ENCODE data around the gene GAB1.
A peak's percentile ranks its signal among the peaks of the same experiment; 100 is the strongest.

GAB1 gene

GRCh38 chr4:143358923-143359643 lies 22.4 kb downstream of the GAB1 start:
- DNase-seq (ENCODE audit: low spot score) = no peak

- no peak for DNase-seq (ENCODE audit: low spot score)
Measured at GRCh38 chr4:143359644-143360193, 23.0 kb downstream of the GAB1 start.

- no peak for DNase-seq (ENCODE audit: low spot score)
Measured at GRCh38 chr4:143360838-143361625, 24.4 kb downstream of the GAB1 start.

GRCh38 chr4:143362349-143363046 lies 25.8 kb downstream of the GAB1 start:
- no peak for DNase-seq (ENCODE audit: low spot score)

- DNase-seq (ENCODE audit: low spot score) = no peak
Measured at GRCh38 chr4:143363332-143363731, 26.7 kb downstream of the GAB1 start.

- no peak for DNase-seq (ENCODE audit: low spot score)
Measured at GRCh38 chr4:143364063-143364462, 27.4 kb downstream of the GAB1 start.

GRCh38 chr4:143367863-143368262 lies 31.2 kb downstream of the GAB1 start:
- no peak for DNase-seq (ENCODE audit: low spot score)

GRCh38 chr4:143369552-143369951 lies 32.9 kb downstream of the GAB1 start:
- no peak for DNase-seq (ENCODE audit: low spot score)

- no peak for DNase-seq (ENCODE audit: low spot score)
Measured at GRCh38 chr4:143372093-143372915, 35.6 kb downstream of the GAB1 start.

- no peak for DNase-seq (ENCODE audit: low spot score)
Measured at GRCh38 chr4:143374255-143374654, 37.6 kb downstream of the GAB1 start.

GRCh38 chr4:143374771-143375170 lies 38.1 kb downstream of the GAB1 start:
- DNase-seq (ENCODE audit: low spot score) = no peak

- DNase-seq (ENCODE audit: low spot score) = peak; percentile 92
Measured at GRCh38 chr4:143375326-143376073, 38.8 kb downstream of the GAB1 start.

- no peak for DNase-seq (ENCODE audit: low spot score)
Measured at GRCh38 chr4:143377611-143378099, 41.0 kb downstream of the GAB1 start.

GRCh38 chr4:143380629-143381028 lies 44.0 kb downstream of the GAB1 start:
- no peak for DNase-seq (ENCODE audit: low spot score)

- peak; percentile 88 for DNase-seq (ENCODE audit: low spot score)
Measured at GRCh38 chr4:143381189-143382118, 44.8 kb downstream of the GAB1 start.

GRCh38 chr4:143382596-143382995 lies 45.9 kb downstream of the GAB1 start:
- DNase-seq (ENCODE audit: low spot score) = peak; percentile 90

GRCh38 chr4:143383005-143383574 lies 46.4 kb downstream of the GAB1 start:
- peak; percentile 37 for DNase-seq (ENCODE audit: low spot score)

- peak; percentile 26 for DNase-seq (ENCODE audit: low spot score)
Measured at GRCh38 chr4:143384381-143384994, 47.8 kb downstream of the GAB1 start.

- no peak for DNase-seq (ENCODE audit: low spot score)
Measured at GRCh38 chr4:143386812-143387211, 50.1 kb downstream of the GAB1 start.
